SK-N-SH (cell line): Measurements from ENCODE around the gene SOCS7. TPM values are rescaled to one million over a fixed set of nuclear protein-coding genes. Genes with fewer than 3 reads are reported as not detected.

Experiments used
- CTCF ChIA-PET: fragments of 300-600, 350-600 bp; formaldehyde crosslinking; extraction: SDS; loops from one replicate; lab custom pipeline; 2021; lab: Yijun Ruan, JAX
- POLR2A ChIA-PET: fragments of 350-600 bp; sonication (Branson Sonifier 250); formaldehyde crosslinking; extraction: SDS; loops from one replicate; lab custom pipeline; 2020; ENCODE audit warnings: antibody characterized with exemption, inconsistent platforms; lab: Yijun Ruan, JAX
- DNase-seq: peaks from one replicate; pipeline ENCODE4 v3.0.0; 2012
- H2AFZ ChIP-seq: fragments of 200-600 bp; sonication (generic); 2 replicates; pipeline ENCODE4 v1.8.1; 2016; ENCODE audit warnings: antibody characterized with exemption, mild to moderate bottlenecking, low read depth
- H3F3A ChIP-seq: fragments of 200-600 bp; sonication (generic); replicated peaks from 2 replicates; pipeline ENCODE3; 2016; ENCODE audit warnings: antibody characterized with exemption, mild to moderate bottlenecking; ENCODE audit not compliant: insufficient read depth
- H3K27ac ChIP-seq, 2 experiments: fragments of 200-500 bp in 1 of 2; fragments of 200-600 bp in 1 of 2; sonication (Bioruptor generic) in 1 of 2; sonication (generic), shearing (Covaris generic) in 1 of 2; 2 replicates each; pipeline versions ENCODE4 v1.5.1 to v1.6.1; 2014 to 2016; ENCODE audit warnings: low read depth in 2 of 2, inconsistent platforms in 1 of 2, low read length in 1 of 2, mild to moderate bottlenecking in 1 of 2, mixed read lengths in 1 of 2
- H3K27me3 ChIP-seq: fragments of 200-600 bp; sonication (generic), shearing (Covaris generic); 2 replicates; pipeline ENCODE4 v1.6.1; 2016; ENCODE audit warnings: mixed run types; ENCODE audit not compliant: insufficient read depth
- H3K36me3 ChIP-seq, 2 experiments: fragments of 200-500 bp in 1 of 2; fragments of 200-600 bp in 1 of 2; sonication (Bioruptor generic) in 1 of 2; sonication (generic) in 1 of 2; replicated peaks in 1 of 2; 2 replicates each; pipeline versions ENCODE3 to v1.5.1; 2014 to 2016; ENCODE audit warnings: low read length in 1 of 2, mild to moderate bottlenecking in 1 of 2; ENCODE audit not compliant: insufficient read depth in 2 of 2, control insufficient read depth in 1 of 2
- H3K4me1 ChIP-seq, 2 experiments: fragments of 200-500 bp in 1 of 2; fragments of 200-600 bp in 1 of 2; sonication (Bioruptor generic) in 1 of 2; sonication (generic), shearing (Covaris generic) in 1 of 2; 2 replicates each; pipeline versions ENCODE4 v1.5.1 to v1.6.1; 2014 to 2016; ENCODE audit warnings: low read depth in 1 of 2, low read length in 1 of 2, mixed run types in 1 of 2; ENCODE audit not compliant: insufficient read depth in 2 of 2, control insufficient read depth in 1 of 2
- H3K4me2 ChIP-seq: fragments of 200-600 bp; sonication (generic), shearing (Covaris generic); 2 replicates; pipeline ENCODE4 v1.6.1; 2017; ENCODE audit warnings: mixed run types
- H3K4me3 ChIP-seq, 2 experiments: fragments of 200-500 bp in 1 of 2; fragments of 200-600 bp in 1 of 2; sonication (Bioruptor generic) in 1 of 2; sonication (generic), shearing (Covaris generic) in 1 of 2; 2 replicates each; pipeline versions ENCODE4 v1.5.1 to v1.8.1; 2014 to 2016; ENCODE audit warnings: low read depth in 2 of 2, inconsistent platforms in 1 of 2, low read length in 1 of 2, mild to moderate bottlenecking in 1 of 2, mixed read lengths in 1 of 2, moderate library complexity in 1 of 2
- H3K79me2 ChIP-seq: fragments of 200-600 bp; sonication (generic); 2 replicates; pipeline ENCODE4 v1.8.1; 2017; ENCODE audit warnings: mild to moderate bottlenecking; ENCODE audit not compliant: insufficient read depth
- H3K9ac ChIP-seq: fragments of 200-600 bp; sonication (generic); 2 replicates; pipeline ENCODE4 v1.6.1; 2017; ENCODE audit warnings: mixed run types
- H3K9me2 ChIP-seq: fragments of 200-600 bp; sonication (generic); 2 replicates; pipeline ENCODE4 v1.6.1; 2017; ENCODE audit warnings: mixed run types
- H3K9me3 ChIP-seq: fragments of 200-600 bp; sonication (generic); 2 replicates; pipeline ENCODE4 v1.6.1; 2017; ENCODE audit warnings: mixed run types, mild to moderate bottlenecking, moderate library complexity
- H4K20me1 ChIP-seq: fragments of 200-600 bp; sonication (generic); 2 replicates; pipeline ENCODE4 v1.6.1; 2017; ENCODE audit warnings: mild to moderate bottlenecking, mixed run types; ENCODE audit not compliant: insufficient read depth
- CHD2 ChIP-seq: fragments of 150-350 bp; IDR thresholded peaks from 2 replicates; pipeline ENCODE4 v1.6.1; 2018; ENCODE audit warnings: low read length; ENCODE audit not compliant: partially characterized antibody
- FOXJ3 ChIP-seq: sonication (generic); formaldehyde crosslinking; IDR thresholded peaks from 2 replicates; pipeline ENCODE4 v1.5.1; 2020; ENCODE audit warnings: mild to moderate bottlenecking, missing genetic modification reagents
- GABPA ChIP-seq: IDR thresholded peaks from 2 replicates; pipeline ENCODE4 v1.4.0; 2012; ENCODE audit warnings: low read depth, mild to moderate bottlenecking
- GATA2 ChIP-seq: sonication (generic); formaldehyde crosslinking; IDR thresholded peaks from 2 replicates; pipeline ENCODE4 v1.5.0; 2020; ENCODE audit warnings: mild to moderate bottlenecking, missing genetic modification reagents
- JUND ChIP-seq: IDR thresholded peaks from 2 replicates; pipeline ENCODE4 v1.4.0; 2012
- MXI1 ChIP-seq: IDR thresholded peaks from 2 replicates; pipeline ENCODE4 v1.6.1; 2012; ENCODE audit warnings: mild to moderate bottlenecking, low read depth, low read length, improper control_type of control experiment
- NFIC ChIP-seq: IDR thresholded peaks from 2 replicates; pipeline ENCODE4 v1.4.0; 2012; ENCODE audit warnings: borderline replicate concordance
- NRF1 ChIP-seq: IDR thresholded peaks from 2 replicates; pipeline ENCODE4 v1.6.1; 2012; ENCODE audit warnings: low read depth, mild to moderate bottlenecking, low read length
- POLR2AphosphoS5 ChIP-seq: IDR thresholded peaks from 2 replicates; pipeline ENCODE4 v1.6.1; 2012; ENCODE audit warnings: low read depth, low read length
- RAD21 ChIP-seq: IDR thresholded peaks from 2 replicates; pipeline ENCODE4 v1.6.1; 2012; ENCODE audit warnings: mild to moderate bottlenecking, low read length
- RCOR1 ChIP-seq: fragments of 150-350 bp; IDR thresholded peaks from 2 replicates; pipeline ENCODE4 v1.6.1; 2017; ENCODE audit warnings: antibody characterized with exemption, low read length
- RFX5 ChIP-seq: IDR thresholded peaks from 2 replicates; pipeline ENCODE4 v1.6.1; 2012; ENCODE audit warnings: mild to moderate bottlenecking, improper control_type of control experiment, low read length
- SMC3 ChIP-seq: IDR thresholded peaks from 2 replicates; pipeline ENCODE4 v1.6.1; 2012; ENCODE audit warnings: low read depth, low read length, improper control_type of control experiment
- TCF12 ChIP-seq: IDR thresholded peaks from 2 replicates; pipeline ENCODE4 v1.4.0; 2012
- TEAD4 ChIP-seq: IDR thresholded peaks from 2 replicates; pipeline ENCODE4 v1.4.0; 2012; ENCODE audit warnings: mild to moderate bottlenecking, borderline replicate concordance; ENCODE audit not compliant: insufficient read depth
- YY1 ChIP-seq: IDR thresholded peaks from 2 replicates; pipeline ENCODE4 v1.4.0; 2012; ENCODE audit warnings: low read depth, mild to moderate bottlenecking
- WGBS: methylation state at CpG from one replicate; pipeline ENCODE4 v1.1.6; 2017; ENCODE audit warnings: low lambda C conversion rate; 5-methylcytosine and 5-hydroxymethylcytosine counted together
- polyA plus RNA-seq, 3 experiments: library from polyadenylated mRNA; depleted of rRNA; stranded (reverse); fragments of >200 nt; gene quantifications; 2 replicates each; pipeline ENCODE4 v1.2.3, GENCODE V29; 2012
- TF ChIP-seq, protein P1 (sequence below): fragments of 200-600 bp; sonication (generic); IDR thresholded peaks from 2 replicates; pipeline ENCODE4 v1.6.1; 2017; ENCODE audit warnings: antibody characterized with exemption, mild to moderate bottlenecking, moderate library complexity
- TF ChIP-seq, protein P2 (sequence below): fragments of 150-350 bp; IDR thresholded peaks from 2 replicates; pipeline ENCODE4 v1.6.1; 2016; ENCODE audit warnings: mild to moderate bottlenecking, low read depth, low read length
- TF ChIP-seq, protein P3 (sequence below): IDR thresholded peaks from 2 replicates; pipeline ENCODE4; 2012
- TF ChIP-seq, protein P4 (sequence below): fragments of 150-350 bp; IDR thresholded peaks from 2 replicates; pipeline ENCODE4 v1.6.1; 2017; ENCODE audit warnings: antibody characterized with exemption, low read length, low read depth, borderline replicate concordance
- TF ChIP-seq, protein P5 (sequence below): IDR thresholded peaks from 2 replicates; pipeline ENCODE4 v1.4.0; 2012; ENCODE audit warnings: low read depth, borderline replicate concordance

SOCS7 gene
- polyA plus RNA-seq, 1 of the 3 experiments (the other 2 are of a cell fraction) = 7.4 TPM

DNA sequence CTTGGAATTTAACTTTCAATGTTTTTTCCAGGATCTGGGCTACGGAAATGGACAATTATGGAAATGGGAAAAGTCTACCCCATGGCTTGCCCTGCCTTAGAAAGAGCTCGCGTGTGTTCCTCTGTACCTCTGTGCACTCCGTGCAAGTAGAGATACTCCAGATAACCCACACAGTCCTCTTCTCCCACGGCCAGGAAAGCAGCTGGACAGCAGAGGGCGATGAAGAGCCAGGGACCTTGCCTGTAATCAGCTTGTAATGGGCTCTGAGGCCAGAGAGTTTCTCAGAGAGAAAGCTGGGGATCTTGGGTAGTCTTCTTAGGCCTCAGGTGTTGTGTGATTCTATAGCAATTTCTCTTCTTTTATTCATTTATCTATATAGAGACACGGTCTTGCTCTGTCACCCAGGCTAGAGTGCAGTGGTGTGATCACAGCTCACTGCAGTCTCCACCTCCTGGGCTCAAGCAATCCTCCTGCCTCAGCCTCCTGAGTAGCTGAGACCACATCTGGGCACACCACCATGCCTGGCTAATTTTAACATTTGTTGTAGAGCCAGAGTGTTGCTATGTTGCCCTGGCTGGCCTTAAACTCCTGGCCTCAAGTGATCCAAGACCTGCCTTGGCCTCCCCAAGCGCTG, 2.4 kb upstream of the SOCS7 start:
- H4K20me1 ChIP-seq = peaks cover 16% of the 10 kb centered on the region
- H3K4me1 ChIP-seq = peaks cover 2 to 6% of the 10 kb centered on the region in 2 experiments; a peak in 1 of 4 replicates
- H3K9ac ChIP-seq = no peak overlapping the region
- H3K4me2 ChIP-seq = no peak overlapping the region
- CTCF ChIA-PET = interaction anchor here (0.6 to 24.7 kb wide), 33 partner anchors 10 to 386 kb away, joined by 3 to 423 read pairs (median 4); partner anchors contain the start of genes ARHGAP23 and SRCIN1
- H3K4me3 ChIP-seq = no peak overlapping the region
- no peaks in the 10 kb centered on the region for H3K36me3 ChIP-seq
- no peaks in the 10 kb centered on the region for H3K9me3 ChIP-seq
- H2AFZ ChIP-seq = no peak overlapping the region
- TF ChIP-seq NFIC (no peak), GATA2 (peak; percentile 79), MXI1 (no peak), FOXJ3 (CRISPR knock-in tag) (peak; percentile 32; the same call in 1 of the 2 replicates), RFX5 (no peak), GABPA (no peak), TEAD4 (no peak), SMC3 (peak; percentile 97), TCF12 (no peak), RCOR1 (peak; percentile 63), CHD2 (peak; percentile 34), RAD21 (peak; percentile 89), POLR2AphosphoS5 (no peak), YY1 (no peak), NRF1 (no peak), JUND (no peak)
- TF ChIP-seq, protein P1, sequence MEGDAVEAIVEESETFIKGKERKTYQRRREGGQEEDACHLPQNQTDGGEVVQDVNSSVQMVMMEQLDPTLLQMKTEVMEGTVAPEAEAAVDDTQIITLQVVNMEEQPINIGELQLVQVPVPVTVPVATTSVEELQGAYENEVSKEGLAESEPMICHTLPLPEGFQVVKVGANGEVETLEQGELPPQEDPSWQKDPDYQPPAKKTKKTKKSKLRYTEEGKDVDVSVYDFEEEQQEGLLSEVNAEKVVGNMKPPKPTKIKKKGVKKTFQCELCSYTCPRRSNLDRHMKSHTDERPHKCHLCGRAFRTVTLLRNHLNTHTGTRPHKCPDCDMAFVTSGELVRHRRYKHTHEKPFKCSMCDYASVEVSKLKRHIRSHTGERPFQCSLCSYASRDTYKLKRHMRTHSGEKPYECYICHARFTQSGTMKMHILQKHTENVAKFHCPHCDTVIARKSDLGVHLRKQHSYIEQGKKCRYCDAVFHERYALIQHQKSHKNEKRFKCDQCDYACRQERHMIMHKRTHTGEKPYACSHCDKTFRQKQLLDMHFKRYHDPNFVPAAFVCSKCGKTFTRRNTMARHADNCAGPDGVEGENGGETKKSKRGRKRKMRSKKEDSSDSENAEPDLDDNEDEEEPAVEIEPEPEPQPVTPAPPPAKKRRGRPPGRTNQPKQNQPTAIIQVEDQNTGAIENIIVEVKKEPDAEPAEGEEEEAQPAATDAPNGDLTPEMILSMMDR = peak; percentile 92
- TF ChIP-seq, protein P2, sequence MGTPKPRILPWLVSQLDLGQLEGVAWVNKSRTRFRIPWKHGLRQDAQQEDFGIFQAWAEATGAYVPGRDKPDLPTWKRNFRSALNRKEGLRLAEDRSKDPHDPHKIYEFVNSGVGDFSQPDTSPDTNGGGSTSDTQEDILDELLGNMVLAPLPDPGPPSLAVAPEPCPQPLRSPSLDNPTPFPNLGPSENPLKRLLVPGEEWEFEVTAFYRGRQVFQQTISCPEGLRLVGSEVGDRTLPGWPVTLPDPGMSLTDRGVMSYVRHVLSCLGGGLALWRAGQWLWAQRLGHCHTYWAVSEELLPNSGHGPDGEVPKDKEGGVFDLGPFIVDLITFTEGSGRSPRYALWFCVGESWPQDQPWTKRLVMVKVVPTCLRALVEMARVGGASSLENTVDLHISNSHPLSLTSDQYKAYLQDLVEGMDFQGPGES = no peak
- TF ChIP-seq, protein P3, sequence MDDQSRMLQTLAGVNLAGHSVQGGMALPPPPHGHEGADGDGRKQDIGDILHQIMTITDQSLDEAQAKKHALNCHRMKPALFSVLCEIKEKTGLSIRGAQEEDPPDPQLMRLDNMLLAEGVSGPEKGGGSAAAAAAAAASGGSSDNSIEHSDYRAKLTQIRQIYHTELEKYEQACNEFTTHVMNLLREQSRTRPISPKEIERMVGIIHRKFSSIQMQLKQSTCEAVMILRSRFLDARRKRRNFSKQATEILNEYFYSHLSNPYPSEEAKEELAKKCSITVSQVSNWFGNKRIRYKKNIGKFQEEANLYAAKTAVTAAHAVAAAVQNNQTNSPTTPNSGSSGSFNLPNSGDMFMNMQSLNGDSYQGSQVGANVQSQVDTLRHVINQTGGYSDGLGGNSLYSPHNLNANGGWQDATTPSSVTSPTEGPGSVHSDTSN = no peak
- TF ChIP-seq, protein P4, sequence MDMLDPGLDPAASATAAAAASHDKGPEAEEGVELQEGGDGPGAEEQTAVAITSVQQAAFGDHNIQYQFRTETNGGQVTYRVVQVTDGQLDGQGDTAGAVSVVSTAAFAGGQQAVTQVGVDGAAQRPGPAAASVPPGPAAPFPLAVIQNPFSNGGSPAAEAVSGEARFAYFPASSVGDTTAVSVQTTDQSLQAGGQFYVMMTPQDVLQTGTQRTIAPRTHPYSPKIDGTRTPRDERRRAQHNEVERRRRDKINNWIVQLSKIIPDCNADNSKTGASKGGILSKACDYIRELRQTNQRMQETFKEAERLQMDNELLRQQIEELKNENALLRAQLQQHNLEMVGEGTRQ = no peak
- TF ChIP-seq, protein P5, sequence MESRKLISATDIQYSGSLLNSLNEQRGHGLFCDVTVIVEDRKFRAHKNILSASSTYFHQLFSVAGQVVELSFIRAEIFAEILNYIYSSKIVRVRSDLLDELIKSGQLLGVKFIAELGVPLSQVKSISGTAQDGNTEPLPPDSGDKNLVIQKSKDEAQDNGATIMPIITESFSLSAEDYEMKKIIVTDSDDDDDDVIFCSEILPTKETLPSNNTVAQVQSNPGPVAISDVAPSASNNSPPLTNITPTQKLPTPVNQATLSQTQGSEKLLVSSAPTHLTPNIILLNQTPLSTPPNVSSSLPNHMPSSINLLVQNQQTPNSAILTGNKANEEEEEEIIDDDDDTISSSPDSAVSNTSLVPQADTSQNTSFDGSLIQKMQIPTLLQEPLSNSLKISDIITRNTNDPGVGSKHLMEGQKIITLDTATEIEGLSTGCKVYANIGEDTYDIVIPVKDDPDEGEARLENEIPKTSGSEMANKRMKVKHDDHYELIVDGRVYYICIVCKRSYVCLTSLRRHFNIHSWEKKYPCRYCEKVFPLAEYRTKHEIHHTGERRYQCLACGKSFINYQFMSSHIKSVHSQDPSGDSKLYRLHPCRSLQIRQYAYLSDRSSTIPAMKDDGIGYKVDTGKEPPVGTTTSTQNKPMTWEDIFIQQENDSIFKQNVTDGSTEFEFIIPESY = no peak
- TF ChIP-seq, all 33 proteins: peak for 7
- peaks cover 14% of the 10 kb centered on the region for H3F3A ChIP-seq
- no peaks in the 10 kb centered on the region for H3K27me3 ChIP-seq
- DNase-seq = peak; percentile 78
- no peak overlapping the region for H3K27ac ChIP-seq
- 15% methylated on average over 7 of the region's 8 CpGs for WGBS
- POLR2A ChIA-PET = interaction anchor here (1.2 to 1.9 kb wide), 4 partner anchors 21 to 67 kb away, joined by 3 to 15 read pairs (median 4); no protein-coding TSS in a partner anchor
- H3K9me2 ChIP-seq = no peaks in the 10 kb centered on the region
- H3K79me2 ChIP-seq = peaks cover 21% of the 10 kb centered on the region
